Stimulated activated CD4-positive, alpha-beta T cell treated with anti-CD3 and anti-CD28 coated beads, Interleukin-12 subunit alpha, Interleukin-12 subunit beta, amount 100 ng/mL, for 4 hours (primary cell): ENCODE measurements around the gene SERGEF.

Source experiments
- DNase-seq: peaks from one replicate; pipeline ENCODE4 v3.0.0-alpha.2; 2020

Gene SERGEF

GRCh38 chr11:17807034-17807433, 205.8 kb downstream of the SERGEF start:
- no peak for DNase-seq

DNA sequence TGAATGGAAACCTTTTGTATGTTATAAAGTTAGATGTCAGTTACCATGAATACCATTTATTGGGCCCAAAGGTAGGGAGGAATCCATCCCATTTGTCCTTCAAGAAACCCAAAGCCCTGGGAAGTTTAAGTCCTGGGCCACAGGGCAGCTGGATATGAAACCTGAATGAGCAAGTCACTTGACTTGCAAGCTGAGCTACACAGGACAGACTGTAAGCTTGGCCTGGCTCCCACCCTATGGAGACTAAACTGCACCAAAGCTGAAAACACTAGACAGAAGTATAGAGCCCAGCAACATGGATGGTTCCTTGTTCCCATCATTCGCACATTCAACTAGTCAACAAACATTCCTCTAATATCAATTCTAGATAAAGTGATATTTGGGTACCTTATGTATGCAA, 207.0 kb downstream of the SERGEF start:
- no peak for DNase-seq

DNA sequence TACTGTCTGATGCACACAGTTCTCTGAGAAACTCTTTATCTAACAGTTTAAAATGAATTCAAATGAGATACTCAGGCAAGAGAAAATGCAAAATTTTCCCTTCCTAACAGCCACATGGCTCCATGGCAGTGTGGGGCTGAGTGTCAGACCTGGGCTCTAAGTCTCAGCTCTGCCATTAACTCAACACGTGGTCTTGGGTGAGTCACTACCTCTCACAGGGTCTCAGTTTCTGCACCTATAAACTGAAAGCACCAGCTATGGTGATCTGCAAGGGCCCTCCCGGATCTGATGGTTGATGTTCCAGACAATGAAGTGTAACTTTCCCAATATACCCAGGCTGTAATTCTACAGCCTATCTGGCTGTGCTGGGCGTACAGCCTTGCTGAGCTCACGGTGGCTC, 207.8 kb downstream of the SERGEF start:
- no peak for DNase-seq

- DNase-seq: no peak
Observed at GRCh38 chr11:17803754-17804334, 209.0 kb downstream of the SERGEF start.

GRCh38 chr11:17802491-17802890, 210.4 kb downstream of the SERGEF start:
- no peak for DNase-seq

GRCh38 chr11:17801166-17801565, 211.7 kb downstream of the SERGEF start:
- no peak for DNase-seq

DNA sequence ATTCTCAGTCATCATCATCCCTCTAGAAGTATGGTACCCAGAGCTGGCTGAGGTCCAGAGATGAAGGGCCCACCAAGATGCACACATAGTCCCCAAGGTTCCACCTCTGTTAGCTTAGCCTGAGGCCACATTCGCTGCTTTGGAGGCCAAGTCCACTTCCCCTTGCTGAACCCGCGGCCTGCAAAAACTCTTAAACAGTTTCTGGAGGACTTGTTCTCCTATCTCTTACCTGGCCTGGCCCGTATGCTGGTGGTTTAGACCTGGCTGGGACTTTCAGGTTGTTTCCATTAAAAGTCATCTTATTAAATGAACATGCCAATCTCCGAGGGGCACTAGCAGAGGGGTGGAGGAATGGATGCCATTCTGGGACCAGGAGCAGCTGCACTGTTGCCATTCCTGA, 213.7 kb downstream of the SERGEF start:
- no peak for DNase-seq

DNA sequence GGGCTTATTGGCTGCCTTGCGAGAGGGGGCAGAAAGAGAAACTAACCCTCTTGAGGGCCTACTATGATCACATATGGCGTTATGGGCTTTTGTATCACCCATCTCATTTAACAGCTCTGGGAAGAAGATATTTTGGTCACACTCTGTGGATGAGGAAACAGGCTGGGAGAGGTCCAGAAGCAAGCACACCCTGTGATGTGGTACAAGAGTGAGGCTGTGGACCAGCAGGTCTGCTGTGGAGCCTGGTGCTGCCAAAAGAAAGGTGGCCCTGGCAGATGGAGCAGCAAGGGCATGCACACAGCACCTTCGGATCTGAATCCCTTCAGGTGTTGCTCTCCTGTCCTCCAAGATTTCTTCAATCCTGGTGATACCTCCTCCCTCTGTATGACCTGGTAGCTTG, 214.1 kb downstream of the SERGEF start:
- no peak for DNase-seq

DNA sequence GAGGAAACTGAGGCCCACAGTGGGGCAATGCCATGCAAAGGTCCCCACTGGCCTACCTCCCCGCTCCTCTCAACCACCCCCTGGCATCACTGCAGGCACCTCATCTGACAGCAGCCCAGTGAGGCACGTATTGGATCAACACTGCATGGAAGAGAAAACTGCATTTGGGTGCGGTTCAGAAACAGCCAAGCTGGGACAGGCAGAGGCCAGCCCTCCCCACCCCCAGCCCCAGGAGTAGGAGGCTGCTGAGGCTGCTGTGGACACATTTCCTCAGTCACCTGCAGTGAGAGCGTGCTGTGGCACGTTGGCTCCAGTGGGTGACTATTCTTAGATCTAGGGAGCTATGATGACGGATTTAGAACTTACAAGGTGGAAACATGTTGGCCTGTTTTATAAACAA, 214.6 kb downstream of the SERGEF start:
- no peak for DNase-seq

GRCh38 chr11:17796154-17796553, 216.7 kb downstream of the SERGEF start:
- no peak for DNase-seq

DNA sequence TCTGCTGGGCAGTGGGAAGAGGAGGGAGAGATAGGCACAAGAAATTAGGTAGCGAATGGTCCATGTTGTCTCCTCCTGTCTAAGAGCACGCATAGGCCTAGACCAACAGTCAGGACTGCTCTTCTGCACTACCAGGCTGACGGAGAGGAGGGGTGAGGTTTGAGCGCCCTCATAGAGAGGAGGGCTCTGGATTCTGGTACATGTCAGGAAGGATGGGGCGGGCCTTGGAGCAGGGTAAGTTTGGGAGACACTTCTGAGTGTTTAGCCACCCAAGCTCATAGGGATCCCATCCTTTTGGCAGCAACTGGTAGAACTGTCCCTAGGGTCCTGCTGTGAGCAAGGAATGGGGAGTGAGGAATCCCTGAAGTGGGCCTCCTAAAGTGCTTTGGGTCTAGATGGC, 217.9 kb downstream of the SERGEF start:
- no peak for DNase-seq

DNA sequence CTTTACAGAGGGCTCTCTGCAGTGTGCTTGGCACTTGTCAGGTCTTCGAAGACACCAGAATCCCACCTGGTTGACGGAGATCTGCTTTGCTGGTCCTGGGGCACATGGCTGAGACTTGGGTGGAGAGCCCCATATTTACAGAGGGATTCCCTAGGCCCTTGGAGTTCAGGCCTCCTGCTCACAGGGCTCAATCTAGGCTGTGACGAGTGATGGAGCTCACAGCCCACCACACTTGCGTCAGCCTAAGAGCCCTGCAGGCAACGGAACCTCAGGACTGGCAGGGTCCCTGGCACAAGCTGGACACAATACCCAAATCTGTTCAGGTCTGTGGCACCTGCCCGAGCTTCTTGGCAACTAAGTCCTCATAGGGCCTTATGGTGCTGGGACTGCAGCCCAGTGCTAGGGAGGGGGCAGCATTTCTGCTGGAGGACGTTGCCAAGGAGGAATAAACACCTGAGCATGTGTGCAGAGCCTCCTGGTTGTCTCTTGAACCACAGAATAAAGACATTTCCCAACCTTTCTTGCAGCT, 219.1 kb downstream of the SERGEF start:
- no peak for DNase-seq

DNA sequence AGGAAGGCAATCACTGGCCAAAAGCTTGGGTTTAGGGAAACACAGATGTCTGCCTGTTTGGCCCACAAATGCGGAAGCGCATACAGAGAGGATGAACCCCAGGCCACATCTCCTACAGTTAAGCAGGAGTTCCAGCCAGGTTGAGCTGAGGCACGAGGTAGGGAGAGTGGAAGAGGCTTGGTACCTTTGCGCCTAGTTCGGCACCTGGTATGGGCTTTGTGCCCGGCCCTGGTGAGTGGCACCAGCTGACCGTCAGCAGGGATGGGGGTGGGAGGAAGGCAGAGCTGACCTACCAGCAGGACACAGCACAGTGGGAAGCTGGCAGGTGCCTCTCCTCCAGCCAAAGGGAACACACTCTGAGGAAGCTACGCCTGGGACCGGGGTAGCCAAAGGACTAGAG, 220.7 kb downstream of the SERGEF start:
- DNase-seq: no peak

- DNase-seq: no peak
Observed at GRCh38 chr11:17791144-17791543, 221.7 kb downstream of the SERGEF start.

GRCh38 chr11:17790453-17790852, 222.4 kb downstream of the SERGEF start:
- DNase-seq: no peak

- no peak for DNase-seq
Observed at GRCh38 chr11:17788084-17788483, 224.8 kb downstream of the SERGEF start.

- no peak for DNase-seq
Observed at GRCh38 chr11:17786824-17787525, 225.9 kb downstream of the SERGEF start.

- DNase-seq: no peak
Observed at GRCh38 chr11:17783878-17784277, 229.0 kb downstream of the SERGEF start.

DNA sequence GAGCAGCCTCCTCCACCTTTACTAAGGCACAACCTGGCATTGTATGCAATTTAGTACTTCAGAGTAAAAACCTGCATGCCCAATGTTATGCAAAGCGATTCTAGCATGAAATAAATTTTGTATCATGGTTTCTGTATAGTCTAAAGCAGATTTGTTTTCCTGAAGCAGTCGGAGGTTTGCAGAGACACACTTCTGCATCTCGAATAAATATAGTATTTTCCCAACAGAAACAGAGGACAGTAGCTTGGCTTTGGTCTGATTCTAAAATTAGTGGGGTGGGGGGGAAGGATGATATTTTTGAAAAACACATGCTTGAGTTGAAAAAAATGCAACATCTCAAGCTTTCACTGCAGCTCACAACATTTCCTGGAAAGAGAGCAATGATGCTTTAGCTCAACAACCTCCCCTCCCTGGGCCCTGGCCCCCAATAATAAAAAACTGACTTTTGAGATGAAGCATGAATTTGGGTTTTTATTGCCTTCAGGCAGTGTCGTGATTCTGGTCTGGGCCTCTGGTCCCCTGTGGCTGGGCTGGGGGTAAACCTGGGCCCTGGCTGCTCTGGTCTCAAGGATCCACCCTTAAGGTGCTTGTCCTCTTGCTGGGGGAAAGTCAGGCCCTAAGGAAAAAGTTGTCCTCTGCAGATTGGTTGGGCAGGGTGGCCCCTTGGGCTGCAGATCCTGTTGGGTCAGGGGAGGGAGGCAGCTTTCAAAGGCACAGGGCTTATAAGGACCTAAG, 230.1 kb downstream of the SERGEF start:
- no peak for DNase-seq

DNA sequence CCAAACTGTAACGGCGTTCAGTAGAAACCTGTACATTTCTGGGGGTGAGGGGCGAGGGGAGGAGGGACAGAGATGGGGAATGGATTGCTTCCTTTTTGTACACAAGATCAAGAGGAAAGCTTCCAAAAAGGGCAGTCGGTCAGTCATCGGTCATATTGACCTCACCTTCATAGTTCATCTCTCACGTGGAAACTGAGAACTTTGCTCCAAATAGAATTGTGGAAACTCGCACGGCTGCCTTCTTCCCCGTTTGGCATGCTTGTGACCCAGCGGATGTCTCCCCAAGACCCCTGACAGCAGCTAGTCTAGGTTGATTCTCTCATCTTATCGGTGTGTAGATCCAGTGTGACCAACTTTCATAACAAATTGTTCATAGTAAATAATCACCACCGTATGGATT, 230.7 kb downstream of the SERGEF start:
- DNase-seq: no peak

DNA sequence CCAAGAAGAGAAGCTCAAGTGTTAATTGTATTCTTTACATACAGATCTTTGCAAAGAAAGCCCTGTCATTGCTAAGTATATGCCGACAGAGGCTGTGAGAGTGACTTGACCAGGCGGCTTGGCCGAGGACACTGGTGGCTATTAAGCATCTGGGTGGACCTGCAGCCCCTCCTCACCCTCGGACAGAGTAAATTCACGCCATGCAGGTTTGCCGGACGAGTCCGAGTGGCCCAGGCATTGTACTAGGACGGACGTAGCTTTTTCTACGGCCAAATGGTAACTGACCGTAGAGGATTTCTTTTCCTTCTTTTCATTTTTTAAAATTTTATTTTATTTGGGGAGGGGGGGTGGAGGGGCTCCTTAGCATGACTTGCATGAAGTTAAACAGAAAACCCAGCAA, 231.2 kb downstream of the SERGEF start:
- DNase-seq: no peak

DNA sequence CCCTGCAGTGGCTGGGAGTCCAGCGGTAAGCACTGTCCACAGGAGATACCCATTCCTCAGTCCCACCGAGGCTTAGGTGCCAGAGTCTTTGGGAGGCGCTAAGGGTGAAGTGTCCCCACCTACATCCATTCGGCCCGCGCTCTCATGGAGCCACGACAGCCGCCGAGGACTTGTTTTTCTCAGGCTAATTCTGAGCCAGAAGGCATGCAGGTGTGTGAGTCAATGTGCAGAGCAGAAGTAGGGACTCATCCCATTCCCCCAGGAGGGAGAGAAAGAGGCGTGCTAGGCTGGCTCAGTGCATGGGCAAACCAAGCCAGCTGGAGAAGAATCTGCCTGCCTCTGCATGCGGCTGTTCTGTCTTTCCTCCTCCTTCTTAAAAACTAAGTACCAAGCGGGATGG, 231.6 kb downstream of the SERGEF start:
- DNase-seq: no peak

DNA sequence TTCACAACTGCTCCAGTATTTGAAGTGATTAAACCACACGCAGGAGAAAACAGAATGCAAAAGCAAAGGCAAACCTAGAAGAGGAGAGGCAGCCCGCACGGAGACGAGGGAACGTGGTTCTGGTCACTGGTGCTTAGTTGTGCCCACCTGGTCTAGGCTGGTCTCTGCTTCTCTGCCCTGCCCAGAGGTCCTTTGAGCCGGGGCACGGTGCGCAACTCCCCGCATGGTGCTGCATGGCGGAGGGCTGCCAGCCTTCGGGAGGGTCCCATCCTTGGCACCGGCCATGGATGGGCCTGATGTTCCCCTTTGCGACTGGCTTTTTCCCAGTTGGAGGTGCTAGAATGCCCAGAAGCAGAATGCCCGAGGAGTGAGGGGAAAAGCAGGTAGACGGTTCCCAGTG, 232.2 kb downstream of the SERGEF start:
- DNase-seq: no peak
